H9 (cell line): ENCODE results near the gene MTA1. TPM values are rescaled to one million over a fixed set of nuclear protein-coding genes. Genes with fewer than 3 reads are reported as not detected.

ENCODE experiments used
- DNase-seq: peaks from one replicate; pipeline ENCODE4 v3.0.0-alpha.2; 2017
- H2AFZ ChIP-seq: one replicate; pipeline ENCODE4 v1.6.1; 2013; ENCODE audit warnings: mild to moderate bottlenecking, low read length, control low read depth, moderate library complexity
- H2AK5ac ChIP-seq: 2 replicates; pipeline ENCODE4 v1.6.1; 2013; ENCODE audit warnings: low read length, control low read depth, mixed read lengths; ENCODE audit not compliant: insufficient read length
- H2BK120ac ChIP-seq: one replicate; pipeline ENCODE4 v1.6.1; 2013; ENCODE audit warnings: low read depth, mild to moderate bottlenecking, low read length, control low read depth, inconsistent platforms; ENCODE audit not compliant: poor library complexity, severe bottlenecking
- H2BK12ac ChIP-seq: 2 replicates; pipeline ENCODE4 v1.6.1; 2013; ENCODE audit warnings: low read length, control low read depth, mixed read lengths, low read depth; ENCODE audit not compliant: insufficient read length
- H2BK15ac ChIP-seq: 2 replicates; pipeline ENCODE4 v1.6.1; 2013; ENCODE audit warnings: low read depth, low read length, control low read depth
- H2BK20ac ChIP-seq: one replicate; pipeline ENCODE4 v1.6.1; 2013; ENCODE audit warnings: low read depth, mild to moderate bottlenecking, low read length, control low read depth, inconsistent platforms; ENCODE audit not compliant: poor library complexity, severe bottlenecking
- H2BK5ac ChIP-seq: 2 replicates; pipeline ENCODE4 v1.6.1; 2013; ENCODE audit warnings: low read length, control low read depth, mixed read lengths; ENCODE audit not compliant: insufficient read length
- H3K14ac ChIP-seq: 2 replicates; pipeline ENCODE4 v1.6.1; 2013; ENCODE audit warnings: low read length, control low read depth; ENCODE audit not compliant: insufficient read depth
- H3K18ac ChIP-seq: 2 replicates; pipeline ENCODE4 v1.6.1; 2013; ENCODE audit warnings: low read depth, mild to moderate bottlenecking, mixed read lengths, low read length, control low read depth; ENCODE audit not compliant: insufficient read length
- H3K23ac ChIP-seq: 2 replicates; pipeline ENCODE4 v1.6.1; 2013; ENCODE audit warnings: low read length, control low read depth, mixed read lengths, low read depth; ENCODE audit not compliant: insufficient read length
- H3K23me2 ChIP-seq: 2 replicates; pipeline ENCODE4 v1.6.1; 2013; ENCODE audit warnings: low read depth, mild to moderate bottlenecking, mixed read lengths, low read length, control low read depth; ENCODE audit not compliant: insufficient read length, poor library complexity, severe bottlenecking
- H3K27ac ChIP-seq: 2 replicates; pipeline ENCODE4 v1.5.1; 2013; ENCODE audit warnings: low read length, control low read depth, mixed read lengths, low read depth; ENCODE audit not compliant: insufficient read length
- H3K27me3 ChIP-seq: 2 replicates; pipeline ENCODE4 v1.6.1; 2013; ENCODE audit warnings: low read length, control low read depth, inconsistent platforms; ENCODE audit not compliant: insufficient read depth
- H3K4ac ChIP-seq: 2 replicates; pipeline ENCODE4 v1.6.1; 2013; ENCODE audit warnings: low read depth, mild to moderate bottlenecking, control low read depth, inconsistent platforms, low read length, moderate library complexity
- H3K4me1 ChIP-seq: 2 replicates; pipeline ENCODE4 v1.6.1; 2013; ENCODE audit warnings: low read length, control low read depth, inconsistent platforms; ENCODE audit not compliant: insufficient read depth
- H3K4me2 ChIP-seq: 2 replicates; pipeline ENCODE4 v1.6.1; 2013; ENCODE audit warnings: low read length, control low read depth, mixed read lengths; ENCODE audit not compliant: insufficient read length, insufficient read depth
- H3K56ac ChIP-seq: 2 replicates; pipeline ENCODE4 v1.6.1; 2013; ENCODE audit warnings: low read depth, mild to moderate bottlenecking, mixed read lengths, low read length, control low read depth; ENCODE audit not compliant: insufficient read length
- H3K79me1 ChIP-seq: 2 replicates; pipeline ENCODE4 v1.6.1; 2013; ENCODE audit warnings: low read depth, mild to moderate bottlenecking, moderate library complexity, low read length, control low read depth, inconsistent platforms; ENCODE audit not compliant: insufficient read depth, poor library complexity, severe bottlenecking
- H3K79me2 ChIP-seq: 2 replicates; pipeline ENCODE4 v1.6.1; 2013; ENCODE audit warnings: low read length, control low read depth, inconsistent platforms; ENCODE audit not compliant: insufficient read depth
- H3K9ac ChIP-seq: 2 replicates; pipeline ENCODE4 v1.6.1; 2013; ENCODE audit warnings: low read length, control low read depth, mixed read lengths; ENCODE audit not compliant: insufficient read length; ENCODE audit errors: extremely low read depth
- H3K9me3 ChIP-seq: one replicate; pipeline ENCODE4 v1.6.1; 2013; ENCODE audit warnings: low read depth, low read length, inconsistent platforms; ENCODE audit not compliant: control insufficient read depth
- H3T11ph ChIP-seq: one replicate; pipeline ENCODE4 v1.6.1; 2013; ENCODE audit warnings: mild to moderate bottlenecking, low read length, control low read depth, inconsistent platforms
- H4K20me1 ChIP-seq: one replicate; pipeline ENCODE4 v1.6.1; 2013; ENCODE audit not compliant: control insufficient read depth, insufficient read length, insufficient read depth
- H4K5ac ChIP-seq: 2 replicates; pipeline ENCODE4 v1.6.1; 2013; ENCODE audit warnings: low read depth, mild to moderate bottlenecking, mixed read lengths, low read length, control low read depth; ENCODE audit not compliant: insufficient read length
- H4K8ac ChIP-seq: replicated peaks from 2 replicates; pipeline ENCODE4 v1.6.1; 2013; ENCODE audit warnings: low read length, control low read depth, mixed read lengths, low read depth; ENCODE audit not compliant: insufficient read length
- H4K91ac ChIP-seq: 2 replicates; pipeline ENCODE4 v1.6.1; 2013; ENCODE audit warnings: low read depth, mild to moderate bottlenecking, moderate library complexity, mixed read lengths, low read length, control low read depth; ENCODE audit not compliant: insufficient read length
- H3K27ac Mint-ChIP-seq, 3 experiments: 2 replicates in 2 of 3; 3 replicates in 1 of 3; pipeline ENCODE4 v1.8.0; 2020 to 2021; ENCODE audit warnings: mixed read lengths in 3 of 3, mild to moderate bottlenecking in 1 of 3, moderate library complexity in 1 of 3
- H3K27me3 Mint-ChIP-seq: 2 replicates; pipeline ENCODE4 v1.8.0; 2021; ENCODE audit warnings: low read depth, mild to moderate bottlenecking, moderate library complexity, mixed read lengths
- H3K36me3 Mint-ChIP-seq, 3 experiments: 2 replicates in 2 of 3; 3 replicates in 1 of 3; pipeline ENCODE4 v1.8.0; 2020 to 2021; ENCODE audit warnings: low read depth in 3 of 3, mixed read lengths in 3 of 3; ENCODE audit not compliant: insufficient read depth in 1 of 3
- H3K4me1 Mint-ChIP-seq, 2 experiments: 2 replicates each; pipeline ENCODE4 v1.8.0; 2020; ENCODE audit warnings: mixed read lengths in 2 of 2
- H3K4me3 Mint-ChIP-seq, 2 experiments: 2 replicates in 1 of 2; 3 replicates in 1 of 2; pipeline ENCODE4 v1.8.0; 2020 to 2021; ENCODE audit warnings: mild to moderate bottlenecking in 2 of 2, mixed read lengths in 2 of 2, moderate library complexity in 1 of 2
- H3K9me3 Mint-ChIP-seq, 2 experiments: 2 replicates in 1 of 2; 3 replicates in 1 of 2; pipeline ENCODE4 v1.8.0; 2020; ENCODE audit warnings: mild to moderate bottlenecking in 2 of 2, mixed read lengths in 2 of 2, moderate library complexity in 1 of 2
- WGBS: extraction: QIAGEN DNeasy Blood & Tissue Kit; methylation state at CpG from one replicate; pipeline ENCODE4 v1.1.7; 2013; ENCODE audit warnings: missing lambda C conversion rate, low lambda C conversion rate, mixed read lengths; ENCODE audit not compliant: insufficient read length; ENCODE audit errors: extremely low coverage; 5-methylcytosine and 5-hydroxymethylcytosine counted together
- total RNA-seq: library from RNA; stranded (reverse); gene quantifications from 2 replicates; pipeline ENCODE4 v1.2.1, GENCODE V29; 2021
- TF ChIP-seq, protein P1 (sequence below): fragments of 200-600 bp; sonication (generic); conservative IDR thresholded peaks from 3 replicates; pipeline ENCODE4 v1.8.0; 2021; ENCODE audit warnings: antibody characterized with exemption, mild to moderate bottlenecking

Gene MTA1
- total RNA-seq, 1 experiment from 2014 or later: 230 TPM

DNA sequence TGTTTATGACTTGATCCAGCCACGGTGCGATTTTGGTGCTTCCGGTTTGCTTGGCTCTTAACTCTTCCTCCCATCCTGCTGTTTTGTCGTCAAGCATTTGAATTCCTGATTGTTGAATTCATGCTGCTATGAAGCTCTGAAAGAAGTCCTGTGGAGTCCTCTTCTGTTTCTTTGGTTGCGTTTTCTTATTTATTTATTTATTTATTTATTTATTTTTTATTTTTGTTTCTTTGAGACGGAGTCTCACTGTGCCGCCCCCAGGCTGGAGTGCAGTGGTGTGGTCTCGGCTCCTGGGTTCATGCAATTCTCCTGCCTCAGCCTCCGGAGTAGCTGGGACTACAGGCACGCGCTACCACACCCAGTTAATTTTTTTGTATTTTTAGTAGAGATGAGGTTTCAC lies 3.0 kb upstream of the MTA1 start:
- no peak overlapping the region for H3K4ac ChIP-seq
- TF ChIP-seq, protein P1, sequence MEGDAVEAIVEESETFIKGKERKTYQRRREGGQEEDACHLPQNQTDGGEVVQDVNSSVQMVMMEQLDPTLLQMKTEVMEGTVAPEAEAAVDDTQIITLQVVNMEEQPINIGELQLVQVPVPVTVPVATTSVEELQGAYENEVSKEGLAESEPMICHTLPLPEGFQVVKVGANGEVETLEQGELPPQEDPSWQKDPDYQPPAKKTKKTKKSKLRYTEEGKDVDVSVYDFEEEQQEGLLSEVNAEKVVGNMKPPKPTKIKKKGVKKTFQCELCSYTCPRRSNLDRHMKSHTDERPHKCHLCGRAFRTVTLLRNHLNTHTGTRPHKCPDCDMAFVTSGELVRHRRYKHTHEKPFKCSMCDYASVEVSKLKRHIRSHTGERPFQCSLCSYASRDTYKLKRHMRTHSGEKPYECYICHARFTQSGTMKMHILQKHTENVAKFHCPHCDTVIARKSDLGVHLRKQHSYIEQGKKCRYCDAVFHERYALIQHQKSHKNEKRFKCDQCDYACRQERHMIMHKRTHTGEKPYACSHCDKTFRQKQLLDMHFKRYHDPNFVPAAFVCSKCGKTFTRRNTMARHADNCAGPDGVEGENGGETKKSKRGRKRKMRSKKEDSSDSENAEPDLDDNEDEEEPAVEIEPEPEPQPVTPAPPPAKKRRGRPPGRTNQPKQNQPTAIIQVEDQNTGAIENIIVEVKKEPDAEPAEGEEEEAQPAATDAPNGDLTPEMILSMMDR: no peak
- H3K23ac ChIP-seq: no peak overlapping the region
- no peak overlapping the region for H2BK20ac ChIP-seq
- peaks cover 4 to 21% (median 13%) of the 10 kb centered on the region in 3 experiments; a peak in 6 of 7 replicates for H3K36me3 Mint-ChIP-seq
- no peak overlapping the region for H3K27ac ChIP-seq
- H2AFZ ChIP-seq: no peak overlapping the region
- no peak overlapping the region for H4K91ac ChIP-seq
- H2BK12ac ChIP-seq: no peak overlapping the region
- H3K18ac ChIP-seq: no peak overlapping the region
- WGBS: no CpG with 5 or more reads among the region's 11 CpGs
- no peak overlapping the region for H3K9ac ChIP-seq
- H3K27me3 ChIP-seq: peaks cover 5% of the 10 kb centered on the region; the same call in 1 of the 2 replicates
- no peak overlapping the region for H4K5ac ChIP-seq
- no peak overlapping the region for H3K14ac ChIP-seq
- H3K27me3 Mint-ChIP-seq: peaks cover 51% of the 10 kb centered on the region
- no peak overlapping the region; a peak in 2 of 5 replicates for H3K4me3 Mint-ChIP-seq
- H3K9me3 ChIP-seq: no peaks in the 10 kb centered on the region
- no peak for DNase-seq
- H4K20me1 ChIP-seq: no peaks in the 10 kb centered on the region
- no peak overlapping the region for H2AK5ac ChIP-seq
- H3K56ac ChIP-seq: no peak overlapping the region
- no peak overlapping the region for H3K27ac Mint-ChIP-seq
- H3K23me2 ChIP-seq: peaks cover 20% of the 10 kb centered on the region
- H3K9me3 Mint-ChIP-seq: no peaks in the 10 kb centered on the region
- peaks cover 16% of the 10 kb centered on the region; the same call in 1 of the 2 replicates for H3K79me2 ChIP-seq
- no peaks in the 10 kb centered on the region for H3K4me1 ChIP-seq
- no peak overlapping the region for H2BK5ac ChIP-seq
- H3K4me1 Mint-ChIP-seq: peaks cover 10 to 27% of the 10 kb centered on the region in 2 experiments
- H2BK120ac ChIP-seq: no peak overlapping the region
- H4K8ac ChIP-seq: no peak overlapping the region
- H3T11ph ChIP-seq: no peak overlapping the region
- H2BK15ac ChIP-seq: no peak overlapping the region
- peaks cover 3% of the 10 kb centered on the region for H3K79me1 ChIP-seq
- no peak overlapping the region for H3K4me2 ChIP-seq
